Thoracic aorta (tissue), 2 donors: ENCODE results near the gene PTGR1. TPM values are rescaled to one million over a fixed set of nuclear protein-coding genes. Genes with fewer than 3 reads are reported as not detected.

Source experiments
- ATAC-seq: fragments of 150-250 bp; one replicate; pipeline ENCODE4 v1.8.0; 2017; ENCODE audit warnings: low read depth; ENCODE audit not compliant: insufficient number of reproducible peaks, low FRiP score
- DNase-seq: peaks from one replicate; pipeline ENCODE4 v3.0.0-alpha.2; 2020; ENCODE audit warnings: low spot score
- H3K27ac ChIP-seq, 2 donors: fragments of 200-600 bp; sonication (generic); 1 replicate in 1 of 2; 2 replicates in 1 of 2; pipeline ENCODE4 v1.5.1; 2016; ENCODE audit warnings: mild to moderate bottlenecking in 2 of 2, moderate library complexity in 2 of 2
- H3K27me3 ChIP-seq: fragments of 200-600 bp; sonication (generic); replicated peaks from 2 replicates; pipeline ENCODE4 v1.6.0; 2016; ENCODE audit warnings: mild to moderate bottlenecking; ENCODE audit not compliant: insufficient read depth
- H3K36me3 ChIP-seq: fragments of 200-600 bp; sonication (generic); one replicate; pipeline ENCODE4 v1.5.1; 2016
- H3K4me1 ChIP-seq, 2 donors: fragments of 200-600 bp; sonication (generic); 1 replicate in 1 of 2; 2 replicates in 1 of 2; pipeline versions ENCODE4 v1.5.1 to v1.6.0; 2016; ENCODE audit warnings: low read depth in 2 of 2, mild to moderate bottlenecking in 1 of 2; ENCODE audit not compliant: control insufficient read depth in 1 of 2
- H3K4me3 ChIP-seq: fragments of 200-600 bp; sonication (generic); 2 replicates; pipeline ENCODE4 v1.5.1; 2016; ENCODE audit warnings: mild to moderate bottlenecking
- H3K9me3 ChIP-seq: fragments of 200-600 bp; sonication (generic); 2 replicates; pipeline ENCODE4 v1.5.1; 2016
- total RNA-seq, 2 donors: library from RNA; depleted of rRNA; stranded (reverse); fragments of >200 nt; gene quantifications; one replicate each; pipeline versions ENCODE4 v1.1.0 to v1.2.3, GENCODE V29; 2016
- TF ChIP-seq, protein P1 (sequence below): fragments of 200-600 bp; sonication (generic); IDR thresholded peaks from one replicate; pipeline ENCODE4 v1.5.1; 2019; ENCODE audit warnings: antibody characterized with exemption

PTGR1 gene
- total RNA-seq = 10 to 100 TPM; 20.2 to 34.4 TPM

DNA sequence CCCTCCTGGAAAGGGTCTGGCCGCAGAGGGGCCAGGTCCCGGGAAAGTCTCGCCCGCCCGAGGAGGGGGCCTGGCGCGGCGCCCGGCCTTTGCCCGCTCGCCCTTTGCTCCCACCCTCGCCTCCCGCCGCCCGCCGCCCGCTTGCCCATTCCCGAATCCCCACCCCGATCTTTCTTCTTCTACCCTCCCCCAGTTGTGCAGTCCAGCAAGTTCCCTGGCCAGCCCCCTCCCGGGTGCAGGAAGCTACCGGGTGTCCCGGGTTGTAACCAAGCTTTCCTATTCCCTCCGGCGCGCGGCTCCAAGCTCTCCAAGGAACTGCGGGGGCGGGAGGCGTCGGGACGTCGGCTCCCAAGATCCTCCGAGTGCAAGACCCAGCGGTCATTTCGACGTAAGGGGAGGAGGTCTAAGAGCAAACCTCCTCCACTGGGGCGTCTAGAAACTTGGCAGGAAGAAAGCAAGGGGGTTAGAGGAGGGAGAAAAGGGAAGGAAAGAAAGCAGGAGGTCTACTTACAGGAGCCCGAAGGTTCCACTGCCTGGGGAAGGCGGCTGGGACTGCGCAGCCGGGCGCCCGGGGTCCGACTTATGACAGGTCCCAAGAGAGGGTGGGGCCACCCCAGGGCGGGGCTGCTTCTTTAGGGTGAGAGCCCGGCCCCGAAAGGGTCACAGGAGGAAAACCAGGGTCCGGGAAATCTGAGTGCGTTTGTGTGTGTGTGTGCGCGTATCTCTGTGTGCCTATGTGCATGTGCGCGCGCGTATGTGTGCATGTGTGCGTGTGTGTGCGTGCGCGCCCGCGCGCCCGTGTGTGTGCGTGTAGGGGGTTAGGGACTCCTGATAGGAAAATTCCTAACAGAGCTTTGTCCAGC is at the start of gene PTGR1:
Gene PTGR1 (minus strand): TSS at position 556 of the 863 bp plus-strand sequence. CDS start 2,225 bp downstream, outside the sequence.
- no peaks in the 10 kb centered on the region for H3K4me1 ChIP-seq
- H3K9me3 ChIP-seq = no peaks in the 10 kb centered on the region
- peaks cover 10% of the 10 kb centered on the region for H3K36me3 ChIP-seq
- TF ChIP-seq, protein P1, sequence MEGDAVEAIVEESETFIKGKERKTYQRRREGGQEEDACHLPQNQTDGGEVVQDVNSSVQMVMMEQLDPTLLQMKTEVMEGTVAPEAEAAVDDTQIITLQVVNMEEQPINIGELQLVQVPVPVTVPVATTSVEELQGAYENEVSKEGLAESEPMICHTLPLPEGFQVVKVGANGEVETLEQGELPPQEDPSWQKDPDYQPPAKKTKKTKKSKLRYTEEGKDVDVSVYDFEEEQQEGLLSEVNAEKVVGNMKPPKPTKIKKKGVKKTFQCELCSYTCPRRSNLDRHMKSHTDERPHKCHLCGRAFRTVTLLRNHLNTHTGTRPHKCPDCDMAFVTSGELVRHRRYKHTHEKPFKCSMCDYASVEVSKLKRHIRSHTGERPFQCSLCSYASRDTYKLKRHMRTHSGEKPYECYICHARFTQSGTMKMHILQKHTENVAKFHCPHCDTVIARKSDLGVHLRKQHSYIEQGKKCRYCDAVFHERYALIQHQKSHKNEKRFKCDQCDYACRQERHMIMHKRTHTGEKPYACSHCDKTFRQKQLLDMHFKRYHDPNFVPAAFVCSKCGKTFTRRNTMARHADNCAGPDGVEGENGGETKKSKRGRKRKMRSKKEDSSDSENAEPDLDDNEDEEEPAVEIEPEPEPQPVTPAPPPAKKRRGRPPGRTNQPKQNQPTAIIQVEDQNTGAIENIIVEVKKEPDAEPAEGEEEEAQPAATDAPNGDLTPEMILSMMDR = no peak
- DNase-seq (peak; percentile 60), ATAC-seq (peak; percentile 62)
- H3K27ac ChIP-seq = peak within 1 kb of the TSS; percentile 74 to 83
- H3K27me3 ChIP-seq = no peaks in the 10 kb centered on the region
- H3K4me3 ChIP-seq = peak within 1 kb of the TSS; percentile 80

DNA sequence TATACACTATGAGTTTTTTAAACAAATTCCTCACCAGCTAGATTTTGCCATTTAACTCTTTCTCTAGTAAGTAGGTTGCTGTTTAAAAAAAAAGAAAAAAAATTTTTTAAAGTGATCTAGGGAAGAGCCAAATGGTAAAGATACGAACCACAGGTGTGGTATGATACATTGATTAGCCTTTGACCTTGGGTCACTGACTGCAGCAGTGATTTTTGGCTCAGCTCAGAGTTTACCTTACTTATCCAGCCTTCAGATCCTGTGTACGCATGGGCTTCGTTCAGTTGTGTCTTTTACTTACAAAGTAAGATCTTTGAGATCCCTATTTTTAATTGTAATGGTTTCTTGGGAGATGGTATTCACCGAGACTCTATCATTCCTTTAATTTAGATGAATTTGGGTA is 49.6 kb upstream of the PTGR1 start:
- Histone ChIP-seq H3K27ac (no peak overlapping the region), H3K4me1 (no peaks in the 10 kb centered on the region), H3K27me3 (no peaks in the 10 kb centered on the region), H3K9me3 (no peaks in the 10 kb centered on the region), H3K4me3 (no peak overlapping the region), H3K36me3 (no peaks in the 10 kb centered on the region)
- TF ChIP-seq, protein P1 = no peak
- DNase-seq = no peak
- ATAC-seq = no peak

DNA sequence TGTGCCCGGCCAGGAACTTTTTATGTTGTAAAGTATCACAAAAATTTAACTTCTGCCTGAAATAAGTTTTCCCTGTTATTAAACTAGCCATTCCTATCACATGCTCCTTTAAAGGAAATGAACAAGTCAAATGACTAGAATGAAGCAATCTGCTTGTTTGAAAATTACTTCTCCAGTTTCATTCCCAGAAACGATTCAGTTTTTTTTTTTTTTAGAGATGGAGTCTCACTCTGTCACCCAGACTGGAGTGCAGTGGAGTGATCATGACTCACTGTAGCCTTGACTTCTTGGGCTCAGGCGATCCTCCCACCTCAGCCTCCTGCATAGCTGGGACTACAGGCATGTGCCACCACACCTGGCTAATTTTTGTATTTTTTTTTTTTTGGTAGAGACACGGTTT is 48.6 kb upstream of the PTGR1 start:
- ATAC-seq (no peak), DNase-seq (no peak)
- Histone ChIP-seq H3K4me1 (no peaks in the 10 kb centered on the region), H3K27me3 (no peaks in the 10 kb centered on the region), H3K36me3 (no peaks in the 10 kb centered on the region), H3K27ac (peak overlapping the region in 1 of 2 donors; percentile 21), H3K9me3 (no peaks in the 10 kb centered on the region), H3K4me3 (no peak overlapping the region)
- TF ChIP-seq, protein P1 = no peak

DNA sequence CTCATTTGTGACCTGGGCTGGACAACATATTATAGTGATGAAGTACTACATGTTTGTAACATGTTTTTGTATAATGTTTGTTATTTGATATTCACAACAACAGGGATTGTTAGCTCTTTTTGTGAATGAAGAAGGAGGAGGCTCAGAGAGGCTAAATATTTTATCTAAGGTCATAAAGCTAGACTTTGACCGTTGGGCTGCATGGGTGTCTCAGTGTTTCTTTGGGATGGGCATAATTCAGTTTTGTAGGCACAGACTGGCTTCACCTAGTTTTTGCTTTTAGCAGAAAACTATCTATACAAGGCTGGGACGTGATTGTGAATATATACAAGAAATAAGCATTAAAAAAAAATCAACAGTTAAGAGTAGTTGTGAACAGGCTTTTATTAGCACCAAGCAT is 47.0 kb upstream of the PTGR1 start:
- Histone ChIP-seq H3K9me3 (no peaks in the 10 kb centered on the region), H3K27me3 (no peaks in the 10 kb centered on the region), H3K27ac (no peak overlapping the region), H3K4me1 (no peaks in the 10 kb centered on the region), H3K4me3 (no peak overlapping the region), H3K36me3 (no peaks in the 10 kb centered on the region)
- DNase-seq (no peak), ATAC-seq (no peak)
- TF ChIP-seq, protein P1 = no peak

DNA sequence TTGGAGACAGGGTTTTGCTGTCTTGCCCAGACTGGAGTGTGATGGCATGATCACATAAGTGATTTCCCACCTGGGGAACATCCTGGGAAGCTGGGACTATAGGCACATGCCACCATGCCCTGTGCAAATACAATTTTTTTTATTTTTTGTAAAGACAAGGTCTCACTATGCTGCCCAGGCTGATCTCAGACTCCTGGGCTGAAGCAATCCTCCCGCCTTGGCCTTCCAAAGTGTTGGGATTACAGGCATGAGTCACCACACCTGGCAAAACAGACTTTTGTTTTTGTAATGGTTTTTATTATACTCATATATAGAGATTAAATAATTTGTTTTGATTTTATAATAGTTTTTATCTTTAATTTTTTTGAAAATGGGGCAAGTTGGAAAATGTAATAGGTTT is 46.4 kb upstream of the PTGR1 start:
- TF ChIP-seq, protein P1 = no peak
- DNase-seq = no peak
- Histone ChIP-seq H3K4me3 (no peak overlapping the region), H3K36me3 (no peaks in the 10 kb centered on the region), H3K27ac (no peak overlapping the region), H3K4me1 (no peaks in the 10 kb centered on the region), H3K9me3 (no peaks in the 10 kb centered on the region), H3K27me3 (no peaks in the 10 kb centered on the region)
- ATAC-seq = no peak
